NCI-H526 treated with DMSO at 0.1 percent for 48 hours (cell line): ENCODE results near the gene RASSF3.
"Not testable (repeated sequence)": the region's sequence is repeated elsewhere in the genome, so short reads cannot be mapped to it uniquely, and the experiment has no call there.

Source experiments
- DNase-seq: peaks from one replicate; lab custom pipeline; 2025; lab: John Stamatoyannopoulos, UW

RASSF3 gene

DNA sequence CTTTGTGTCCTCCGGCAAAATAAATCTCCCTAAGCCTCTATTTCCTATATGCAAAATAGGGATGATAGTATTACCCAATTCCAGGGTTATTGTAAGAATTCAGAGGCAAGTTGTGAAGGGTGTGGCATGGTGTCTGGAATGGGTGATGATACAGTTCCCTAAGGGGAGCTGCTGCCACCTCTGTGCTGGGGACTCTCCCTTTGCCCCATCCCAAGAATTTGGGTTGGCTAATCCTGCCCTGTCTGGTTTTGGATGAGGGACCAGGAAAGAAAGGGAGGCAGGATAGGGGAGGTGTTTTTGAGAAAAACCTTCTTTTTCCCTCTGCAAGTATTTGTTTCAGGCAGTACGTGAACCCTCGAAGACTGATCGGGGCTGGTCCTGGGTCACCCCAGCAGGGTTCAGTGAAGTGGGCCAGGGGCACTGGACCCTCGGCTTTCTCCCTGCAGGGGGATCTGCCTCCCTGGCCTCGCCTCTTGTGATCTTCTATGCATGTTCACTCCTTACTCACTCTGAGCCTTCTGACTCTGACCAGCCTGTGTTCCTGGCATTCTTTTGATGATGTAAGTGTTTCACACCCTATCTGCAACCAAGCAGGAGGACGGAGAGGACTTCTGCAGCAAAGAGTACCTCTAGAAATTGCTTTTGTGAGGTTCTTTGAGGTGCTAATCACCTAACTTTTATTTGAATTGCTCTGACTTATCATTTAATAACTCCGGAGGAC, 60.8 kb downstream of the RASSF3 start:
- no peak for DNase-seq

DNA sequence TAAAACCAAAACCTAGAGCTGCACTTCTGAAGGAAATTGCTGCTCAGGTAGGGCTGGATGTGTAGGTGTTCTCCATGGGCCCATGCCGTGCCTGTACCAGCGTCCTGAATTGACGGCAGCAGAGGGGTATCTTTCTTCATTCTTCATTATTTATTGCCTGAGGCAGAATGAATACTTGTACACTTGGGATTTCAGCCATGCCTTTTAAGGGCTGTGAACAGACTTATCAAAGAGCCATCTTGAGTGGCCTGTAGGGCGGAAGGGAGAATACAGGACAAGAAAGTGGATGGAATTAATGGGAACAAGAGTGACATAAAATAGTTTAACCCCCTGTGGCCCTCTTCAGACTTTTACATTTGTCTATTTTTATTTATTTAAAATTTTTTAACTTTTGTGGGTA, 61.4 kb downstream of the RASSF3 start:
- DNase-seq, result no peak

DNA sequence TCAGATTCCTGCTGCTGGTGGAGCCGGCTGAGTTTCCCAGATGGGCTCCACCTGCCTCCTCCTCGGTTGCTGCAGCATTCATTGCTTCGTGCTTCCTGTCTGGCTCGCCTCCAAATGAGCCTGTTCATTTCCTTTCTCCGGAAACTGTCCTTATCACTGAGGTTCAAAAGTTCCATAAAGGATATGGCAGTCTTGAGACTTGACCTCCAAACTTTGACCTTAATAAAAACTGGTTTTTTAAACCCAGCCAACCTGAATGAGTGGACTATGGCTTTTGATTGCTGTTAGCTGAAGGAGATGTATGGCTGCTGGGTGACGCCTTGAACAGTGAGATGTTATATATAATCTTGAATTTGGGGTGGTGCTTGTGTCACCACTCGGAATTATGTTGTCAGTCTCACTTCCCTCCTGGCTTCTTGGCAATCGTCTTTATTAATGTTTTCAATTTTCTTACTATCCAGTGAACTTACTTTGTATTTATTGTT, 62.7 kb downstream of the RASSF3 start:
- no peak for DNase-seq

DNA sequence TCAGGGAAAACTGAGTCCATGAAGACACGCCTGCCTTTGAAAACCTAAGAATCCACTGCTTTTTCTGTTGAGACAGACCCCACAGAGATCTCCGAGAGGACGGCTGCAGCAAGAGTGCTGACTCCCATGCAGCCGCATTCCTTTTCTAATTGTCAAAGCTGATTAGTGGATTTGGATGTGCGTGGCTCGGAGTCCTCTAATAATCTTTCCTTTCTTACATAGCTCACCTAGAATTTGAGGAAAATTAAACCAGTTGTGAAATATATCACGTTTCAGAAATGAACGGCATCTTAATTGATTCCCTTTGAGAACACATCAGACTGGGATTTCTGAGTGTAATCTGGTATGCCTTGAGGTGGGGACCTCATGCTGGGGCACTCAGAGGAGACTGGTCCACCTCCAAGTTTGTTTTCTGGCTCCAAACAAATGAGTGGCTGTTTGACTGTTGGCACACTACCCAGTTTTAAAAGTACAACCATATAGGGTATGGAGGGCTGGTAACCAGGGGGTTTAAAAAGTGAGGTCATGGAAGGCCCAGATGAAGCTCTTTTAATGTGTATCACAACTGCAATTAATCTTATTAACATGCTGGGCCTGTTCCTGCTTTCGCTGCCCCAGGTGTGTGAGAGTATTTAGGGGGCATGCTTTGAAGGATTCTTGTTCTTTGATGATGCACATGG, 63.3 kb downstream of the RASSF3 start:
- no peak for DNase-seq

DNA sequence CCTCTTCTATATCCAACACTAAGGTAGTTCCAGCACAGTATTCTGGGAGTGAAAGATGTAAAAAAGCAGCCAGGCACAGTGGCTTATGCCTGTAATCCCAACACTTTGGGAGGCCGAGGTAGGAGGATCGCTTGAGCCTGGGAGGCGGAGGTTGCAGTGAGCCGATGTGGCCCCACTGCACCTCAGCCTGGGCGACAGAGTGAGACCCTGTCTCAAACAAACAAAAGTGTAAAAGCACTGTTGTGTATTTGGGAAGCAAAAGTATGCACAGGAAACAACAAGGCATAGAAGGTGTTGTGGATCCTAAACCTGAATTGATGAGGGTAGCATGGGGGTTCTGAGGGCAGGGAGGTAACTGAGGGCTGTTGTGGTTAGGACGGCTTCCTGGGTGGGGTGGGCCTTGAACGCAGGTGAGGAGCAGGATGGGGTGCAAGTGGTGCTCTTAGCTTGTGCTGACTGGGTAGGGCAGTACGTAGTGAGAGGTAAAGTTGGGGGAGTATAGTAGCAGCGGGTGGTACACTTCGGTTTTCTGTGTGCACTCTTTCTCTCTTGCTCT, 64.2 kb downstream of the RASSF3 start:
- no peak for DNase-seq

DNA sequence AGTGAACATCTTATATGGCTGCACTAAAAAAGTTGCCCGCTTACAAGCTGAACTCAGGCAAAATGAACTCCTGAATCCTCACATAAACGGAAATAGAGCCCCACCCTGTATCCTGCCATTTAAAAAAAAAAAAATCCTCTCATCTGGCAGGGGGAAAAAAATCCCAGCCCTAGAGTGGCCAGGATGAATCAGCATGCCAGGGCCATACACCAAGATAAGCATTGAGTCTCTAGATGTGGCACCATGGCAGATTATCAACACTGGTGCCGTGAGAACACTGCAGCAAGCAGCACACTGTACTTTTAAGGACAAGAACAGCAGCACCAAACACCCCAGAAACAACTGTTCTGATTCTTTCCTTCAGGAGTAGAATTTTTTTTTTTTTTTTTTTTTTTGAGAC, 65.5 kb downstream of the RASSF3 start:
- no peak for DNase-seq

DNA sequence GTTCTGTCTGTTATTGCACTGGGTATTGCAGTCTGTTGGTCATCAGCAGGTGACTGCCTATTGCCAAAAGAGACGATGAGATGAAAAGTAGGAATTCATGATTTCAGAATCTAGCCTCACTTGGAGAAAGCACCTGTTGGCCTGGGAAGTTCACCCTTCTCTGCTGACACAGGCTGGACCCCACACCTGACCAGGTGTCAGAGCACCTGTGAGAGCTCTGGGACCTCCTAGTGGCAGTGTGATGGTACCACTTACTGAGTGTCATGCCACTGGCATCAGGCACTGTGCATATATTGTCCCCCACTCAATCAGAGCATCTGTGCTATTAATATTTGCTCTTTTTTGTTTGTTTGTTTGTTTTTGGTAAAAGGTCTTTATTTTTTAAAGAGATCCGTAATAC, 68.0 kb downstream of the RASSF3 start:
- no peak for DNase-seq

DNA sequence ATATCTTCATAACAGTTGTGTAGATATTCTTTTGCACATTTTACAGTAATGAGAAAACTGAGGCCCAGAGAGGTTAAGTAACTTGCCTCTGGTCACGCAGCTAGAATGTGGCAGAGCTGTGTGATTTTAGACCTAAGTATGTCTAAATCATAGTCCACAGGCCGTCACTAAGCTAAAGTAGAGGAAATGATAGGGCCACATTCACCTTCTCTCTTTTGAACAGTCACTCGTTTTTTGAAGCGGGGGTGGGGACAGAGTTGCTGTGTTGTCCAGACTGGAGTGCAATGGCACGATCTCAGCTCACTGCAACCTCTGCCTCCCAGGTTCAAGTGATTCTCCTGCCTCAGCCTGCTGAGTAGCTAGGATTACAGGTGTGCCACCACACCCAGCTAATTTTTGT, 68.5 kb downstream of the RASSF3 start:
- no peak for DNase-seq

DNA sequence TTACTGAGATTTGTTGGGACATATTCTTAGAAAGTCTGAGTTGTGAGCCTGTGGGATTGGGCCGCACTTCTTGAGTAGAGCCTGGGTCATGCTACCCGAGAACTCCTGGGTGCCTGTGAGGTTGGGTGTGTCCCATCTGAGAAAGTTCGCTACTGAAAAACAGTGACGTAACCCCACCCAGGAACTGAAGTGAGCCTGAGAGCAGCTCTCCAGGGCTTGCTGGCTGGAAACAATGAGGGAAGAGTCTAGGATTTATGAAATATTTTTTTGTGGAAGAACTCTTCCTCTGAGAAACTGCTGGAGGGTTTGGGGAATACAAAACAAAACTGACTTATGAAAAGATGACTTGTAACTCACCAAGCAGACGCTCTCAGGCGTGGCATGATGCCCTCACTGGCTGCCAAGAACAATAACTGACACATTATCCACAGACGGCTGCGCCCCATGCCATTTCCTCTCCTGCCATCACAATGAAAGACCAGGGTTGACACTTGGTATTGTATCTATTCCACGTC, 69.2 kb downstream of the RASSF3 start:
- no peak for DNase-seq

DNA sequence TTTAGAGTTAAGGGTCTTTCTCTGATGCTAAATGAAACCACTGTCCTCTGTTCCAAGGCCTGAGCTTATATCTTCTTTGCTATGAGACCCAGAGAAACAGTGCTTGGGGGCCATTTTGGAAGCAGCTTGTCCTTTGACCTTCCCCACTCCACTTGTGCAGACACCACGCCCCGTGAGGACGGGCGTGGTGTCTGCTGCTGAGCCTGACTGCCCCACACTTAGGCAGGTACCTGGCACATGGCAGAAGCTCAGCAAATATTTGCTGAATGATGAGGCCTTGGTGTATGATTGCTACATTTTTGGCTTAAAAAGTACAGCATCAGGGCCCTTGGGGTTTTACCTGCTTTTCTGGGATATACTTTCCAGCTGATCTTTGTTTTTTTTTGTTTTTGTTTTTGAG, 69.9 kb downstream of the RASSF3 start:
- DNase-seq, result no peak

DNA sequence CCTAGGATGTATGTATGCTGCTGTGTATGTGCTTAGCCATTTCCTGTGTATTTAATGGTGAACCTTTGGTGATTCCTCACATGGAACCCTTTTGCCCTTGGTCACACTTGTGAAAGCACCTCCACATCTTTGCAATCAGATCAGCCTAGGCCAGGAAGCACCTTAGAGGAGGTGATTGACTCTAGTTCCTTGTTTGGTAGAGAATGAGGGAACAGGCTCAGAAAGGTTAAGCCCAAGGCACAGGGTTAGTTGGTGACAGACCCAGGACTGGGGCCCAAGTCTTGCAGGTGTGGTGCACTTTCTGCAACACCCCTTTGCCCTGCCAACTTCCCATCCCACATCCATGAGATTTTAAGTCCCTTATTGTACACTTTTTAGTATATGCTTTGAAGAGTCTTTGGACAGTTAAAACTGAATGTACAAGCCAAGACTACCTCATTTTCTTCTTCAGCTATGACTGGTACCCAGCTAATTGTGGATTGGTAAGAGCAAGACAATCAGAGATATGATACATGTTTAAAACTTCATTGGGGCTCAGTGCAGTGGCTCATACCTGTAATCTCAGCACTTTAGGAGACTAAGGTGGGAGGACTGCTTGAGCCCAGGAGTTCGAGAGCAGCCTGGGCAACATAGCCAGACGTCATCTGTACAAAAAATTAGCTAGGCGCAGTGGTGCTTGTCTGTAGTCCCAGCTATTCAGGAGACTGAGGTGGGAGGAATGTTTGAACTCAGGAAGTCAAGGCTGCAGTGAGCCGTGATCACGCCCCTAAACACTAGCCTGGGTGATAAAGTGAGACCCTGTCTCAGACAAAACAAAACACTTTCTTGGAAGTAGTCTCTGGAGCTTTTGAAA, 71.1 kb downstream of the RASSF3 start:
- no peak for DNase-seq

DNA sequence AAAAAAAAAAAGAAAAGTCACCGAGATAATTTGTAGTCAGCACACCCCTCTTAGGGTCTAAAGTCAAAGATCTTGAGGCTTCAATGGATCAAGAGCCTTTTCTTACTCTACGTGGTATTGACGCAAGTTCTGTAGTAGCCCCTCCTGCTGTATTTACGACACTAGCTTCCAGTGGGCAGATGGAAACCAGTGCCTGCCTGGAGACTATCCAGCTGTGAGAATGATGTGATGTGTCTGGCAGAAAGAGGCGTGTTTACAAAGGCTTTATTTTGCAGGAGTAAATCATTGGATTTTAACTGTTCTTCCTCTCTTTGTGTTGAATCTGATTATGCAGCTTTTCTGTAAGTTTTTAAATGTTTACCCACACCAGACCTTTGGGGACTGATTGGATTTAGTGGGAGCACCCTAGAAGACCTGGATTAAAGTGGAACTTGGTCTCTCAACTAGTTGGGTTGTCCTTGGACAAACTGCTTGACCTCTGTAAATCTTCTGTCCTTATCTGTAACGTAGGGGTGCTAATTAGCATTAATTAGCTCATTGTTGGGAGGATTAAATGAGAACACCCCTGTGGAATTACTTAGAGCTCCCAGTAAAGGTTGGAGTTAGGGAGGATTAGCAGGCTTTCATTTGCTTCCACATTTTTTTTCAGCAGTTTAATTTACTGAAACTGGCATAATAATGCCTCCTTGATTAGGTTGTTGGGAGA, 72.4 kb downstream of the RASSF3 start:
- DNase-seq, result no peak

DNA sequence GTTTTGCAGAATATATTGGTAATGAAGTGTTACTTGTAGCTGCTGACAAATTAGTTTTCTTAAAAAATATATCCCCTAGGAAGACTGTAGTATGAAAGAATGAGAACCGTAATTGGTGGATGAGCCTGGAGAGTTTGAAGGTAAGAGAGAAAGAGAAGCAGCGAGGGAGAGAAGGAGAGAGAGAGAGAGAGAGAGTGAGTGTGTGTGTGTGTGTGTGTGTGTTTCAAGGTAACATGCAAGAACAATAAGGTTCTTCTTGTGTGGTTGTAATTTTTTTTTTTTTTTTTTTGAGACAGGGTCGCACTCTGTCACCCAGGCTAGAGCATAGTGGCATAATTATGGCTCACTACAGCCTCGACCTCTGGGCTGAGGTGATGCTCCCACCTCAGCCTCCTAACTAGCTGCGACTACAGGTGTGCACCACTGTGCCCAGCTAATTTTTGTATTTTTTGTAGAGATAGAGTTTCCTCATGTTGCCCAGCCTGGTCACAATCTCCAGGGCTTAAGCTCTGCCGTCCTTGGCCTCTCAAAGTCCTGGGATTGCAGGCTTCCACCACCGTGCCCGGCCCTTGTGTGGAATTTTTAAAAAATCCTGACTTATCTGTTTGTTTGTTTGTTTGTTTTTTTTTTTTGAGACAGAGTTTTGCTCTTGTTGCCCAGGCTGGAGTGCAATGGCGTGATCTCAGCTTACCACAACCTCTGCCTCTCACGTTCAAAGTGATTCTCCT, 73.7 kb downstream of the RASSF3 start:
- DNase-seq, result no peak

DNA sequence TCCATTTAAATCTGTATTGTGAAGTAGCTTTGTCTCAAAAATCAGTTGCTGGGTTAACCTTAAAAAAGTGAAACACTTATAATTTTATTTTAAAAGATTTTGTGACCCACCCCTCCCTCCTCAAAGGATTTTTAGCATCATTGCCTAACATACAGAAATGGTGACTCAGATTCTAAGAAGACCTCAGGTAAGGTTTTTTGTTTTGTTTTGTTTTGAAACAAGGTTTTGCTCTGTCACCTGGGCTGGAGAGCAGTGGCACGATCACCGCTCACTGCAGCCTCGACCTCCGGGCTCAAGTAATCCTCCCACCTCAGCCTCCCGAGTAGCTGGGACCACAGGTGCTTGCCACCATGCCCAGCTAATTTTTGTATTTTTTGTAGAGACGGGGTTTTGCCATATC, 74.8 kb downstream of the RASSF3 start:
- no peak for DNase-seq

DNA sequence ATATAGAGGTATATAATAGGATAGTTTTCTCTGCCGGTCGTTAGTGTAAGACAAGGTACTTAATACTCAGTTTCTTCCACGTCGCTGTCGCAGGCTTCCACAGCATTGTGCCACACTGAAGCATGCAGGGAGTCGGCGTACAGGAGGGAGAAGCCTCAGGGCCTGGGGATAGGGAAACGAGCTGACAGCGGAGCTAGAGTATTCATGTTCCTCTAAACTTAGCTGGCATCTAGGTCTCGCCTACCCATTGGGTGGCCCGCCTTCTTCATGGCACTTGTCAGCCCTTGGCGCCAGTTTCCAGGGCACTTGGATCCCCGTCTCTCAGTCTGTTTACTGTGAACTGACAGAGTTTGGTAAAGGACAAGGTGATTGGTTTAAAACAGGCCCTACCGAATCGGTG, 75.3 kb downstream of the RASSF3 start:
- DNase-seq, result no peak

DNA sequence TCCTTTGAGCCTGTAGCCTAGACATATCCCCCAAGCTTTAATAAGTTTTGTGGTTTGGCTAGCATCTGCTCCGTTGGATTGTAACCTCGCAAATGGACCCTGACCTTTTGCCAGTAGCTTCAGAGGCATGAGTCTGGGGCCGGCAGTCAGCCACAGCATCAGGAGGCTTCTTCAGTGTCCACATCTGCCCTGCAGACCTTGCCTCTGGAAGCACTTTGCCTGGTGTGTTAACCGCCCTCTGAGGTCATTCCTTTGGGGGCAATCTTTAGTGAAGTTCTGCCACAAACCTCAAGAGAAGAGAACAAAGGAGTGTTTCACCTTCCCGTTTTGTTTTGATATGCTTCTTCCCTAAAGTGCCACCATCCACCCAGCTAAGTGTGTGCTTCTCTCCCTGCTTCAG, 77.5 kb downstream of the RASSF3 start:
- no peak for DNase-seq

DNA sequence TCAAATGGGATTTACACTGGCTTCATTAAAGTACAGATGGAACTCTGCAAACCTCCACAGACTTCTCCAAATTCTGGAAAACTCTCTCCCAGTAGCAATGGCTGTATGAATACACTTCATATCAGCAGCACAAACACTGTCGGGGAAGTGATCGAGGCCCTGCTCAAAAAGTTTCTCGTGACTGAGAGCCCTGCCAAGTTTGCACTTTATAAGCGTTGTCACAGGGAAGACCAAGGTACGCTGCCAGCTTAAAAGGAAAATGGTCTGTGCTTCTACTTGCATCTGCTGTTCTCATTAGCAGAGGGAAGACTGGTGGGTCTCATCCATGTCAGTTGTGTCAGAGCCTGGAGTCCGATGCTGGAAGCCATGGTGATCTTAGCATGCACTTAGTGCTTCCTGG, 77.9 kb downstream of the RASSF3 start:
- DNase-seq, result no peak

DNA sequence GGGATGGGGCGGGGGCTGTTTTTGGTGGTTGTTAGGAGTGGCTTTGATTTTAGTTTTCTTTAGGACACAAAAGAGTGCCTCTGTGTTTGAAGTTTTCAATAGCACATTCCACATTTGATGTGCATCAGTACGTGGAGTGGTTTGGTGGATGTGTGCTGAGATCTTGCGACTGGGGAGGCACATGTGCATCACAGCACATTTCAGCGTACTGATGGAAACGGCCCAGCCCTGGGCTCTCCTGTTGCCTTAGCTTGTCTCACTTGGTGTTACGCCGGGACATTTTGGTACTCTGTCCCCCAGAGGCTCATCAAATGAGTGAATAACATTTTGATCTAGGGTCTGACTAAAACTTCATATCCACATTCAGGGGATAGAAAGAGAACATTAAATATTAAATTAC, 78.4 kb downstream of the RASSF3 start:
- DNase-seq, result no peak

DNA sequence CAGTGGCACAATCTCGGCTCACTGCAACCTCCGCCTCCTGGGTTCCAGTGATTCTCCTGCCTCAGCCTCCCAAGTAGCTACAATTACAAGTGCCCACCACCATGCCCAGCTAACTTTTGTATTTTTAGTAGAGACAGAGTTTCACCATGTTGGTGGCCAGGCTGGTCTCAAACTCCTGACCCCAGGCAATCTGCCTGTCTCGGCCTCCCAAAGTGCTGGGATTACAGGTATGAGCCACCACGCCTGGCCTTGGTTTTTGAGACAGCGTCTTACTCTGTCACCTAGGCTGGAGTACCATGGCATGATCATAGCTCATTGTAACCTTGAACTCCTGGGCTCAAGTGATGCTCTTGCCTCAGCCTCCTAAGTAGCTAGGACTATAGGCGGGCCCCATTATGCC, 79.9 kb downstream of the RASSF3 start:
- DNase-seq, result not testable (repeated sequence)

DNA sequence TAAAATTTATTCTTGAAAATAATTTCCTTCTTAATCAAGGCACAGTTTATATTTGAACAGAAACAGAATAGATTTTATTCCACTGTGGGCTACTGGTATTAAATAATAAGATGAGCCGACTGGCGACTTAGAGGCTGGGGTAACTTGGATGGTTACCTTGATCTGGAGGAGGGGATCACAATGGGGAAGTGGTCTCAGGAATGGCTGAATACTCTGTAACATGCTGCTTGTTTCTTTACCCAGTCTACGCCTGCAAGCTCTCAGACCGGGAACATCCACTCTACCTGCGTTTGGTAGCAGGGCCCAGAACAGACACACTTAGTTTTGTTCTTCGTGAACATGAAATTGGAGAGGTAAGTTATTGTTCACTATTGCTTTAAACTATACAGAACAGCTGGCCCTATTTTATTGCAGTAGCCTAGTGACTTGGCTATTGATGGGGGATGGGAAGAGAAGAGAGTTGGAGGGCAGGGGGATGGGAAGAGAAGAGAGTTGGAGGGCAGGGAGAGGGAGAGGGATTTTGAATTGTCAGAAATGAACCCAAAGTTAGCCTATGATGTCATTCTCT, 81.0 kb downstream of the RASSF3 start:
- no peak for DNase-seq
